UCSD-AML1 (cell line): ENCODE measurements around the gene LDB3.

Experiments used
- DNase-seq: peaks from one replicate; lab custom pipeline; 2025; ENCODE audit not compliant: unreplicated experiment; lab: John Stamatoyannopoulos, UW

The LDB3 gene

GRCh38 chr10:86757113-86757972, 89.0 kb downstream of the LDB3 start:
- no peak for DNase-seq

DNA sequence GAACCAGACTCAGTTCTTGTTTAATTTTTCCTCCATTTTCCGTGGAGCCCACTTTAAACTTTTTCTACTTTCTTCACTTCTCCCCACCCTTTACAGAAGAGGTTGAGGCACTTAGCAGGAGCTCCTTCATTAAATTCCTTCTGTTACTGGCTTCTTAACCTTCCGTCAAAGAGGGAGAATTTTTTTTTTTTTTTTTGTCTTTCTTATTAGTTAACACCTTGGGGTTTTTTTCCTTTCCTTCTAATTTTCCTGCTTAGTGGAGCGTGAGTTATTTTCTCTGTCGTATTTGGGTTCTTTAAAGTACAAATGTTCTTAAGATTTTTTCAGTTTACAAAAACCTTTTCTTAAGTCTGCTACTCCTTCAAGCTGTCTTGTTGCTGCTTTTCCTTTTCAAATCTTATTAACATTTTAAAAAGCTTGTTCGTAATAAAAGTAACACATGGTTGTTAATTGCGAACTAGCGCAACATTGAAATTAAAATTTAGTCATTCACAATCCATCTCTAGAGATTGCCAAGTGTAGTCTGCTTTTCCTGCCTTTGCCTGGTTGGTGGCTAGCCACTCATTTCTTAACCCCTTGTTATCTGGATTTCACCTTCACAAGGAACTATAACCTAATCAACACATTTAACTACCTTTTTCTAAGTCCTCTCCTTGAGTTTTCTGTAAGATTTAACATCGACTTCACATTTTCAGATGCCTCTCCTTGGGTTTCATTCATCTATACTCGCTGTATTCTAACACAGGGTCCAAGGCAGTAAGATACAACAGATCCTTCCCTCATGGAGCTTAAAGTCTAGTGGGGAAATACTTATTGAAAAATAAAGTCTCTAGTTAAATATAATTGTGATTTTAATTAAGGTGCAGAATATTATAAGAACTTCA, 90.1 kb downstream of the LDB3 start:
- no peak for DNase-seq

DNA sequence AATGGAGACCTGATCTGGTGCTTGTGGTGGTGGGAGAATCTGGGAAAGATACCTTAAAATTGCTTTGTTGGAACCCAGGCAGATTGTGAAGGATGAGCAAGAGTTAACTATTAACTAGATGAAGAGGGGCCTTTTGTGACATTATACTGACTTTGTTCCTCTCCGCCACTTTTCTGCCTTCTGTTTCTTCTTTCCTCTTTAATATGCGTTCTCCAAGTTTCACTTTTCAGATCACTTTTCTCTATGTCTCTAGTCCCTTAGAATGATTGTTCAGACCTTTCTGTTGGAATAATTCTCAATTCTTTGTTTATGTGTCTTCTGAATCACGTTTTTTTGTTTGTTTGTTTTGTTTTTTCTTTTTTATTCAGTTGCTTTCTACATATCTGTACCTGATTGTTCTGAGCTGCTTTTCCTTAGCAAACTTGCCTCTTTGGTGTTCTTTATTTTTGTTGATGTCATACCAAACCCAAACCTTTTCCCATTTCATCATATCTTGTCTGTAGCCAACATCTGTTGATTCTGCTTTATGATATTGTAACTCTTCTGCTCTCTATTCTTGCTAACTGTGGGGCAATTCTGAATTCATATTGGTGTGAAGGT, 90.9 kb downstream of the LDB3 start:
- DNase-seq = no peak

DNA sequence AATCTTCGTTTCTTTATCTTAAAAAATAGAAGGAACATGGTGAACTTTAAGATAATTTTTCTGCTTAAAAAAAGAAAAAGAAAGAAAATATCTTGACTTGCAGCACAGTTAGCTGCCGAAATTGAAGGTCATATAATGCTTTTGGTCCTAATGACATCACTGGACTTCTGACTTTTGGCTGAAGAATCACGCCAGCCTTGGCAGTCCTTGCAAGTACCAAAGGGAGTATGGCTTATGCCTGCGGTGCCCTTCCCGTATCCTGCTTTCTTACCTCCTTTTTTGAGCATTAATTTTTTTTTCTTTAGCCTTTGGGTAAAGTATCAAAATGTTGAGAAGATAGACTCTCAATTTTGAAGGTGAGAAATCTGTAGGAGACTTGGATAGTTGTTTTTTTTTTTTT, 95.1 kb downstream of the LDB3 start:
- DNase-seq = no peak

DNA sequence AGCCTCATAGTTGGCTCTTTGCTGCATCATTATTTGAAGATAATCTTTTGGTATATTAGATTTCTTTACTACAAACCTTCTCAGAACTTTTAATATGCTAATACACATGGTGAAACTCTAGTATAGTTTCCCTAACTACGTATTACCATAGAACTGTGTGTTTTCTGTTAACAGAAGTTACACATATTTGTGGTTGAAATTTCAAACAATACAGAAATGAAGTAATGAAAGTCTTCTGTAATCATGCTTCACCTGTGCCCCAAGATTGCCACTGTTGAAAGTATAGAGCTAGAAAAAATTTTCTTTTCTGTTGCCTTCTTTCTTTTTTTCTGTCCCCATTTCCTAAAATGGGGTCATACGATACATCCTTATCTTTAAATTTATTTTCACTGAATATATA, 97.2 kb downstream of the LDB3 start:
- DNase-seq = no peak

- no peak for DNase-seq
These were observed 100.2 kb downstream of the LDB3 start for GRCh38 chr10:86768412-86769062.

DNA sequence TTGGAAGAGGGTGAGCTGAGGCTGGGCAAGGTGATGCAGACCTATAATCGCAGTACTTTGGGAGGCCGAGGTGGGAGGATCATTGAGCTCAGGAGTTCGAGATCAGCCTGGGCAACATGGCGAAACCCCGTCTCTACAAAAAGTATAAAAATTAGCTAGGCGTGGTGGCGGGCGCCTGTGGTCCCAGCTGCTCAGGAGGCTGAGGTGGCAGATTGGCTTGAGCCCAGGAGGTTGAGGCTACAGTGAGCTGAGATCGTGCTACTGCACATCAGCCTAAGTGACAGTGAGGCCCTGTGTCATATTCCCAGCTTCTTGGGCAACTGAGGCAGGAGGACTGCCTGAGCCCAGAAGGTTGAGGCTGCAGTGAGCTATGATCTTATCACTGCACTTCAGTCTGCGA, 101.7 kb downstream of the LDB3 start:
- DNase-seq = no peak

DNA sequence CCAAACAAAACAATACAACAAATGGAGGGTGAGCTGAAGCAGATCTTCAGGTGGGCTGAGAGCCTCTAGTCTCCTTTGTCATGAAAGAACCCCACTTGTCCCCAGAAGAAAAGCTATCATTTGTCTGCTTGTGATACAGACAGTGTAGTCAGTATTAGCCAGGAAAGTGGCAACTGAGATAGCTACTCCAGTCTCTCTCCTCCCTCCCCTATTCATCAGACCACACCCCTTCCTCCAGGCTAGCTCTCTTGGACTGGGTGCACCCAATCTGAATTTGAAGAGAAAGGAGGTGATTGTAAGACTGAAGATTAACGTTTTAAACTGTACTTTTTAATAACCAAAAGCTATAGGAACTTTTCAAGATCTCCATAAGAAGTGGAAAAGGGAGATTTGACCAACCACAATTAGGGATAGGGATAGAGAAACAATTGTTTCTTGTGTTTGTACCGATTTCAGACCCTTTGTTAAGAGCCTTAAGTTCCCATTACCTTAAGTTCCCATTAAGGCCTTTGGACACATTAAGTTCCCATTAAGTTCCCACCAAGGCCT, 102.2 kb downstream of the LDB3 start:
- DNase-seq = no peak

GRCh38 chr10:86773498-86773897, 105.2 kb downstream of the LDB3 start:
- no peak for DNase-seq

DNA sequence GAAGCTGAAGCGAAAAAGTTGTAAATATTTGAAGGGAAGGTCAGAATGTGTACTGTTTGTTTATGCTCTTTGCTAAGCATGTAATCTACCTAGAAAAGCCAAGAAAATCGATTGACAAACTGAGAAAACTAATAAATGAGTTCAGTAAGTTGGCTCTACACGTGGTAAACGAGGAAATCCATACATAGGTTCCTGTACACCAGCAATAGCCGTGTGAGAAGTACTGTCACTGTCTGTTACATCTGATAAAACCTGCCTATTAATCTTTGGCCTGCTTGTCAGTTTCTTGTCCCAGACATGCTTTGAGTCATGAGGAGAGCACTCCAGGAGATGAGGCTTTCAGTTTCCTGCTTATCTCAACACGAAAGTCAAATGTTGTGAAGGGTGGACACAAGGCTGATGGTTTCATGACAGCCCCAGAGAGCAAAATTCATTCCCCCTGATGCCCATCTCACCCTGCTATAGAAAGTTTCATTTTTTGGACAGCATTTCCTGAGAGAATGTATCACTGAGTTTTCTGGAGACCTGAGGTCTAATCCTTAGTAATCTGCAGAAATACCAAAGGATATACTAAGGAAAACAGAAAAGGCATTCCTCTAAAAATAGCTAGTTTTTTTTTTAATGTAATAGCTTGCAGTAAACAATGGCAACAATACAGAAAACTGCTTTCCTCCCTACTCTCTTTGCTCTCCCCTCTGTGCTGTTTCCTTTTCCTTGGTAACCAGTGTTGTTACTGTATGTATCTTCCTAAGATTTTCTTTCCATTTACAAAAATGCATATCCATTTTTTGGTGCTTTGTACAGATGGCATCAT, 107.0 kb downstream of the LDB3 start:
- no peak for DNase-seq

GRCh38 chr10:86775870-86776180, 107.5 kb downstream of the LDB3 start:
- no peak for DNase-seq

DNA sequence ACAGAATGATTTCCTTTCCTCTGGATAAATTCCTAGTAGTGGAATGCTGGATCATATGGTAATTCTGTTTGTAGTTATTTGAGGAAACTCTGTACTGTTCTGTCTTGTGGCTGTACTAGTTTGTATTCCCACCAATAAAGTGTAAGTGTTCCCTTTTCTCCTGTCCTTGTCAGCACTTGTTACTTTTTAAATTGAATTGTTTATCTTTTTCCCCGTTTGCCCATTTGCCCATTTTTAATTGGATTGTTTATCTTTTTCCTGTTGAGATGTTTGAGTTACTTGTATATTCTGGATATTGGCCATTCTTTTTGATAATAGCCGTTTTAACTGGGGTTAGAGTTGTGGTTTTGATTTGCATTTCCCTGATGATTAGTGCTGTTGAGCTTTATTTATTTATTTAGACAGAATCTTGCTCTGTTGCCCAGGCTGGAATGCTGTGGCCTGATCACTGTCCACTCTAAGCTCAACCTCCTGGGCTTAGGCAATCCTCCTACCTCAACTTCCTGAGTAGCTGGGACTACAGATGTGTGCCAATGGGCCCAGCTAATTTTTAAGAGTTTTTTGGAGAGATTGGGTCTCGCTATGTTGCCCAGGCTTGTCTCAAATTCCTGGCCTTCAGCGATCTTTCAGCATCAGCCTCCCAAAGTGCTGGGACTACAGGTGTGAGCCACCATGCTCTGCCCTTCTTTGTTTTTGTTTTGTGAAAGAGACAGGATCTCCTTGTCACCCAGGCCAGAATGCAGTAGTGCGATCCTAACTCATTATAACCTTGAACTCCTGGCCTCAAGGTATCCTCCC, 111.1 kb downstream of the LDB3 start:
- DNase-seq = no peak

DNA sequence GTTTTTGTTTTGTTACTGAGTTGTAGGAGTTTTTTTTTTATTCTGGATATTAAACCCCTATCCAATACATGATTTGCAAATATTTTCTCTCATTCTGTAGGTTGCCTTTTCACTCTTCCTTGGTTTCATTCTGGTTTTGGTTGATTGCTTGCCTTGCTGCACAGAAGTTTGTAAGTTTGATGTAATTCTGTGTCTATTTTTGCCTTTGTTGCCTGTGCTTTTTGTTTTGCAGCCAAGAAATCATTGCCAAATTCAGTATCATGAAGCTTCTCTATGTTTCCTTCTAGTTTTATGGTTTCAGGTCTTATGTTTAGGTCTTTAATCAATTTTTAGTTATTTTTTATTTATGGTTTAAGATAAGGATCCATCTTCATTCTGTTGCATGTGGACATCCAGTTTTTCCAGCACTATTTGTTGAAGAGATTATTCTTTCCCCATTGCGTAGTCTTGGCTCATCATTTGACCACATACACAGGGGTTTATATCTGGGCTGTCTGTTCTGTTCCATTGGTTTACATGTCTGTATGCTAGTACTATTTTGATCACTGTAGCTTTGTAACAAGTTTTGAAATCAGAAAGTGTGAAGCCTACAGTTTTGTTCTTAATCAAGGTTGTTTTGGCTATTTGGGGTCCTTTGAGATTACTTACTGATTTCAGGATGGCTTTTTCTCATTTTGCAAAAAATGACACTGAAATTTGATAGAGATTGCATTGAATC, 114.5 kb downstream of the LDB3 start:
- no peak for DNase-seq

GRCh38 chr10:86785037-86785436, 116.7 kb downstream of the LDB3 start:
- no peak for DNase-seq
